GM08714 (cell line): ENCODE results near the gene TACSTD2.
"Not testable (repeated sequence)": the region's sequence is repeated elsewhere in the genome, so short reads cannot be mapped to it uniquely, and the experiment has no call there.

Experiments used
- H3K4me3 ChIP-seq: fragments of 200-500 bp; sonication (Bioruptor generic); 2 replicates; pipeline ENCODE4 v1.5.1; 2014; ENCODE audit warnings: mild to moderate bottlenecking, low read length, inconsistent platforms
- ZNF274 ChIP-seq: IDR thresholded peaks from 2 replicates; pipeline ENCODE4 v1.6.1; 2012; ENCODE audit warnings: mild to moderate bottlenecking, low read depth, low read length

The TACSTD2 gene

DNA sequence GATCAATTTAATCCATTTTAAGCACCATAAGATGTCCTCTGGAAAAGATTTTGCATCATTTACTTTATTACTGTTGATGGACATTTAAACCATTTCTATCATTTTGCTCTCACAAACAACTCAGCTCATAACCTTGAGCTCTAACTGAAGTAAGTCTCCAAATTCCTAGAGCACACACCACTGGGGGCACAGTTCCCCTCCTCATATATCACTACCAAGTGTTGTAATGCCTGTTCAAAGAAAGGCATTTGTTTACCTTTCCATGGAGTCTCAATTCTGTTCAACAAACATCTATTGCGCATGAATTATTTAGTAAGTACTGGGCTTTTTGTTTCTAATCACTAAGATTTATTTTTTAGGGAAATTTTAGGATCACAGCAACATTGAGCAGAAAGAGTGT is 21.7 kb downstream of the TACSTD2 start:
- TF ChIP-seq ZNF274 = no peak
- no peak overlapping the region for H3K4me3 ChIP-seq

DNA sequence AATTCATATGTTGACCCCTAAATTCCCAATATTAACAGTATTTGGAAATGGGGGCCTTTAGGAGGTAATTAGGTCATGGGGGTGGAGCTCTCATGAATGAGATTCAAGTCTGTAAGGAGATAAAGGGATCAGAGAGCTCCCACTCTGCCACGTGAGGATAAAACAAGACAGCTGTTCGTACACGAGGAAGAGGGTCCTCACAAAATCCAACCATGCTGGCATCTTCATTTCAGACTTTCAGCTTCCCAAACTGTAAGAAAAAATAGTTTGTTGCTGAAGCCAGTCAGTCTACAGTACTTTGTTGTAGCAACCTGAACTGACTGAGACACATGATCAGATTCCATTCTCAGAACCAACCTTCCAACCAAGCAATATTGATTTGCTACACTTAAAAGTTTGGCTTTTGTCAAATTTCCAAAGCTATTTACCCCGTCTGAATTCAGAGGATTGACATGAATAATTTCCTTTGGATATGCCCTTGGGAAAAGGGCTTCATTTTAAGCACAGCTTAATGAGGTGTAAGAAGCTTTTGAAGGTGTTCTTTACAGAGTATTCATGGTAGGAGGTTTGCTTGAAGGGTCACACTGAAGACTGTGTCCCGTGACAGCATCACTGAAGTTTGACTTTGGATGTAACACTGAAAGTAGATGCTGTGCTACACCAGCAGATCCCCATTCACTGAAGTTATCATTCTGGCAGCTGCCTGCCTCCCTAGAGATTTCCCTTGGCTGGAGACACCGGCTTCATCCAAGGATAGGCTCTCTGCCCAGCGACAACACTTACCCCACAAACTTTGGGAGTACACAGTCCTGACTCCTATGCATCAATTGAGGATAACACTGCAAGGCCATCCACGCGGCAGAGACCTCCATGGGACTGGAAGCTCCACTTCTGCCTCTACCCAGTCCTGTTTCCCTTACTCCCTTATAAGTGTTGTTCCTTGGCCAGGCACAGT is 25.6 kb downstream of the TACSTD2 start:
- TF ChIP-seq ZNF274 = no peak
- H3K4me3 ChIP-seq = no peak overlapping the region

DNA sequence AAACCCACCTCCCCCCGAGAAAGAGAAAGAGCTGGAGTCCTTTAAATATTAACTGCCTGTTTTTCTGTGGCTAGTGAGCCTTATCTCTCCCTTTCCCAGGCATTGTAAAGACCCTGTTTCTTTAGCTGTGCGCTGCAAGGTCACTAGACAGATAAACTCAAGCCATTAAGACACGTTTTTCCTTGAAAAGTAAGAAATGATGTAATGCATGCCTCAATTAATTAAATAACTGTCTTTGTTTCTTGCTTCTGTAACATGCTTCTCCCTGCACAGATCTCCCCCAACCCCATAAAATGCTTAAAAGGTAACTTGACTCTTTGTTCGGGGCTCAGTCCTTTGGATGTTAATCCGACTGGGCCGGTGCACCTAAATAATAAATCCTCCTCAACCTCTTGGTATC is 27.8 kb downstream of the TACSTD2 start:
- not testable (repeated sequence) for H3K4me3 ChIP-seq

DNA sequence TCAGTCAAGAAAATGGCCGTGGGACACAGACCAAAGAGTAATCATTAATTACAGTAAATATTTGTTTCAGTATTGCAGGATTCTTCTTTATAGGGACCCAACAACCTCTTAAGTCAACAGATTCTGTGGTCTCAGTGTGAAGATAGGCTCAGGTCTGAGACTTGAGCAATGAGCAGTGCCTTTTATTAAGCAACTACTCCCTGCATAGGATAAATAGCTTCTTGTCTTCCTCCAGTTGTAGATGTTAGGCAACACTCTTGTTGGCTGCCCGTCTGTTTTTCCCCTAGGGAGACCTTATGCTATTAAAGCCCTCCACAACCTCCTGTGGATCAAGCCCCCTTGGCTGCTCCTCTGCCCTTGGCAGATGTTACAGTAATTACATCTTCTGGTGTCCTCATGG is 28.7 kb downstream of the TACSTD2 start:
- TF ChIP-seq ZNF274 = no peak
- H3K4me3 ChIP-seq = no peak overlapping the region

DNA sequence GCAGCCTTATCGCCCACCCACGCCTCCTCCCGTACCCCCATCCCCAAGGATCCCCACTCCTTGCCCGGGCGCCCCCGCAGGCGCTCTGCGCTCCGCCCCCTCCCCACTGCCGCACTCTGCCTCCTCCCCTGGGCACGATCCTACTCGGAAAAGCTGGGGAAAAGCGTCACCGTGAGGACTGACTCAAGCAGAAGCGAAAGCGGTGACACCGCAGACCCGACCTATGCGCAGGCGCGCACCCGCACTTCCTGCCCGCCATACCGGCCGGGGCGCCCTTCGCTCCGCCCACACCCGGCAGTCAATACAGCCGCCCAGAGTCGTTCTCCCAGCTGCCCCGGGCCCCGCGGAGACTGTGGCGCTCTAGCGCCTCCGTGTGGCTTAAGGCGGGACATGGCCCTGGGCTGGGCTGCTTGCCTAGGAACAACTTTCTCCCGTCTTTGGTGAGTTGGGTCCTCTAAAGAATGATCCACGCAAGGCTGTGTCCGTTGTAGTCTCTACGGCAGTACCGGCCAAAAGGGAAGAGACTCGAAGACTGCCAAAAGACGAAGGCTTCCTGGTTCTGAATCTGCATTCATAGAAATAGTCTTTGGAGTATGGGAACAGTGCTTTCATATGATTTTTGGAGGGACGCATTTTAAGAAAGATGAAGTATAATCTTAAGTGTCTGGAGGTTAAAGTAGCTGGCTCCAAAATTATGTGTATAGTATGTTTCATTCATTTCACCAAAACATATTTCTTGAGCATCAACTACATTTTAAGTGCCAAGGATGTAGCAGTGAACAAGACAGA is 30.3 kb downstream of the TACSTD2 start, which contains the start of gene OMA1:
Gene OMA1 (minus strand): TSS at position 207 of the 789 bp plus-strand sequence. CDS start 7,432 bp downstream, outside the sequence.
- peak within 1 kb of the TSS; percentile 97 for H3K4me3 ChIP-seq
- TF ChIP-seq ZNF274 = no peak

DNA sequence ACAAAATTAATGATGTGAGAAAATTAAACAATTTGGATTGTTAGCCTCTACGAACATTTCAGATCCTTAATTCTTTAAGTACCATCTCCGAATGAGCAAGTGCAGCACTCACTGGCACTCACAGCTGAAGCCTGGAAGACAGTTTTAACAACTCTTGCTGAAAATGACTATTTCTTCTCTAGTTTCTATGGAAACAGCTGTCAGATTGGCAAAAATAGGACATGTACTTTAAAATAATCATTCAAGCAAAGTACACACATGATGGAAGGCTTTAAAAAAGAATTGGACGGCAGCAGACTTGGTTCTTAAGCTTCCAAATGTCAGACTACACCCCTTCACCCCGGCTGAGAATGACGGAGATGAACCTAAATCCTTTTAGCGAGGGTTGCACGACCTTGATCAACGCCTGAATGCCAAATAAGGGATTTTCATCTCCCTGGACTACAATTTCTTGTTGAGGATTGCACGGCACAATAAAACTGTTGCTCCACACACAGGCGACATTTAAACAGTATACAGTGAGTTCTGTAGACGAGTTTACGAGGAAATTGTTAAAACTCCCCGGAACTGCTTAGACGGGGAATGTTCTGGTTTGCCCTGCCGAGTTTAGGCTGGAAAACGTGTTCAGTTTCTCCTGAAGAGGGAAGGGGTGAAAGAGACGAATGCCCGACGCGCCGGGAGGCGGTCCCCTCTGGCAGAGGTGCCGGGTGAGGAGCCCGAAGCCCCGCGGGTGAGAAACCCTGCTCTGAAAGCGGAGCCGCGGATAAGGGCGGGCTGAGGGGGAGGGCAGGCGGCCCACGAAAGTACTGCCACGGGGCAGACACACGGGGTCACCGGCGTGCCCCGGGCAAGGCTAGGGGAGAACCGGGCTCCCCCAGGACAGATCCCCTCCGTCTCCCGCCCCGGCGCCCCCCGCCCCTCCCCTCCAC is 31.2 kb downstream of the TACSTD2 start:
- peak overlapping the region; percentile 97 for H3K4me3 ChIP-seq
- TF ChIP-seq ZNF274 = no peak

DNA sequence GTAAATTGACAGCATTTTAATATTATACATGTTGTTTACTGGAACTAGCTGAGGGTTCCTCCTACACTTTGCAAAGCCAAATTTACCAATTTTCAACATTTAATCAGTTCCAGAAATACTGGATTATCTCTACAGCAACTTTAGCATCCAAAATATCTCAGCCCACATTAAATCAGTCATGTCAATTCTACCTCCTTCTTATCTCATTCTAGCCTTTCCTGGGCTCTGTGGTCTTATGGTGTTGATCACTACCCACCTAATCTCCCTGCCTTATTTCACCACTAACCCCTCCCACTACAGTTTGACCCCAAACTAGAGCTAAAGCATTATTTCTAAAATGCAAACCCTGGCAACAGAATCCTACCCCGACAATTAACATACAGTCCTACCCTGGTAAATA is 33.8 kb downstream of the TACSTD2 start:
- no peak overlapping the region for H3K4me3 ChIP-seq
- no peak for TF ChIP-seq ZNF274

DNA sequence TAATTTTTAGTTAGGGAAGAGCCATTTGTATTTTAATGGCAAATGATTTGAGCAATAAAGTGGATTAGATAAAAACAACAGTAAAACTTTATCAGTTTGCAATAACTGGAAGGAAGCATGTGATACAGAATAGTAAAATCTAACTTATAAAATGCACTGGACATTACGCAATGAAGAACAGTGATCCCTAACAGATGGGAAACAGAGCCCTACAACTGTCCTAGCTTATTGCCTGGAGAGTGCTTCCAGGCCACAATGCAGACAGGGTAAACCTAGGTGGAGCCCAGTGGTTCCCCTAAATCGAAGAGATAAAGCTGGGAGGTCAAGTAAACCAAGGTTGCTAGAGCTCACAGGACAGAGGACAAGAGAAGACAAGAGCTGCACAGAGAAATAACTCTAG is 37.5 kb downstream of the TACSTD2 start:
- no peak overlapping the region for H3K4me3 ChIP-seq
- TF ChIP-seq ZNF274 = no peak

DNA sequence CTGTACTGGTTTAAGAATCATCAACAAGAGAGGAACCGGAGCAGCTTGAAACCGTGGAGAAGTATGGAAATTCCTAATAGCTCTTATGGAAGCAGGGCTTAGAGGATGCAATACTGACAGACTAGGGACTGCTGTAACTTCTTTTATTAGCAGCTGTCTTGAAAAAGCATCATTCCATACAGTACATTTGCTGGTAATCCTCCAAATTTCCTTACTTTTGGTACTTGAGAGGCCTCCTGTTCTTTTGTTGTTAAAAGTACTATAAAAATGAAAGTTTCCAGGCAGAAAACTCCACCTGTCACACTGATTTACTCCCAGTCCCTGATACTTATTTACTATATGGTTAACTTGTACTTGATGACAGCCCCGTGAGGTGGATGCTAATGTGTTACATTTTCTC is 38.2 kb downstream of the TACSTD2 start:
- TF ChIP-seq ZNF274 = no peak
- no peak overlapping the region for H3K4me3 ChIP-seq

DNA sequence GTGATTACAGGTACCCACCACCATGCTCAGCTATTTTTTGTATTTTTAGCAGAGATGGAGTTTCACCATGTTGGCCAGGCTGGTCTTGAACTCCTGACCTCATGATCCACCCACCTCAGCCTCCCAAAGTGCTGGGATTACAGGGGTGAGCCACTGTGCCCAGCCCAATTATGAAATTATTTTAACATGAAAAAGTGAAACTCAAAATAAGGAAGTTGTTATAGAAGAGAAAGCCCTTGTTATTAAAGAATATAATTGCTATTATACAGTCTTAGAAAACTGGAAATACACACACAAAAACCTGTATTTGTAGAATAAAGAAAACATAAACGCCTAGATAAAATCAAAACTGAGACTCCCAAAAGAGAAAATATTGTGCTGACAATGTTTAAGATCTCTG is 45.2 kb downstream of the TACSTD2 start:
- not testable (repeated sequence) for H3K4me3 ChIP-seq

DNA sequence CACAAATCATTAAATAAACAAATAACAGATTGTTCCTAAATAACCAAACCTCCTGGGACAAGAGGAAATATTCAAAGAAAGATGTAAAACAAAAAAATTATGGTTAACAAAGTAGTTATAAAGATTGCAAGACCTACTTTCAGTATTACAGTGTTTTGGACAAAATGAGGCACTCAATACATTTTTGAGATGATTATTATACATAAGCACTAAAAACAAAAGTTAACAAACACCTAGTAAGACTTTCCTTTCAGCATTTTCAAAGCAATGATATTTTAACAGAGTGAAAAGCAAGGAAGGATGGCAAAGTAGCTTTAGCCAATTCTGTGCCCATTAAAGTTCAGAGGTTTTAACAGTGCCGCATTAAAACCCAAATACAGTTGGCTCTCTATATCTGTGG is 47.8 kb downstream of the TACSTD2 start:
- no peak for TF ChIP-seq ZNF274
- no peak overlapping the region for H3K4me3 ChIP-seq

DNA sequence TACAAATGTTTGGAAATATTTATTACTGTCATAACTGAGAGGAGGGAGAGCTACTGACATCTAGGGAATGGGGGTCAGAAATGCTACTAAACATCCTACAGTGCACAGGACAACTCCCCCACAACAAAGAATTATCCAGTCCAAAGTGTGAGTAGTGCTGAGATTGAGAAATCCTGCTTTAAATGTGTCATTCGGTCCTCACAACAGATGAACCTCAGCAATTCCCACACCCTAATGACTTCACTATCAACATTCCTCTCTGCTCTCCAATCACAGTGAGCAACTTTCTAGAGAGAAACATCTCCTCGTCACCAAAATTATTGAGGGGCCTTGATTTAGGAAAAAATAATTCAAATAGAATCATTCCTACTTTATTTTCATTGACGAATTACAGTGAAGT is 48.5 kb downstream of the TACSTD2 start:
- no peak overlapping the region for H3K4me3 ChIP-seq
- TF ChIP-seq ZNF274 = no peak
